OCI-LY1 (cell line): ENCODE data around the gene FCSK.

Experiments
- CTCF ChIP-seq: fragments of 200-600 bp; sonication (generic), shearing (Covaris generic); IDR thresholded peaks from 2 replicates; pipeline ENCODE4 v1.5.1; 2017; ENCODE audit warnings: mild to moderate bottlenecking, antibody characterized with exemption, low read length, moderate library complexity, mixed read lengths
- EZH2 ChIP-seq: fragments of 200-600 bp; sonication (generic), shearing (Covaris generic); IDR thresholded peaks from 2 replicates; pipeline ENCODE4 v1.8.0; 2017; ENCODE audit warnings: borderline replicate concordance, mixed run types, mild to moderate bottlenecking, antibody characterized with exemption, low read length, moderate library complexity, mixed read lengths

- no peak for TF ChIP-seq CTCF
- TF ChIP-seq EZH2 = no peak
Observed at GRCh38 chr16:70476272-70477020, 22.1 kb downstream of the FCSK start.
